GM15510 (cell line): Measurements from ENCODE around the gene RNF141.

Experiments
- POLR2A ChIP-seq: IDR thresholded peaks from 3 replicates; pipeline ENCODE4 v1.6.1; 2011; ENCODE audit warnings: borderline replicate concordance; ENCODE audit not compliant: insufficient read length; ENCODE audit errors: extremely low read depth

The RNF141 gene

GRCh38 chr11:10478574-10479550, 62.1 kb downstream of the RNF141 start:
- TF ChIP-seq POLR2A: no peak

DNA sequence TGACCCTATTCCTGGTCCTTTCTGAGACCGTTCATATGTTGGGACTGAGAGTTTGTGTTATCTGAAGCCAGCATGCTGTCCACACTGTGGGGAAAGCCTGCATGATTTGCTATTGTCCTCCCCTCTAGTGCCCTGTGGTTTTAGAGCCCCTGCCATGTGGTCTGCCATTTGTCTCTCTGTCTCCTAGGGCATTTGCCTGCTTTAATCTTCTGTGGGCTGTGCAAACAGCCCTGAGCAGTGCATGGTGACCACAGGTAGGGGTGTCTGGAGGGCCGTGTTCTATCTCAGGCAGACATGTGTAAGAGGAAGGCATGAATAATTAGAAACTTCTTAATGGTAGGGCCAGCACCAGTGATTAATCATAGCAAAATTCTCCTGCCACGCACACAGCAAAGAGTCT, 62.9 kb downstream of the RNF141 start:
- no peak for TF ChIP-seq POLR2A

GRCh38 chr11:10477690-10478046, 63.3 kb downstream of the RNF141 start:
- no peak for TF ChIP-seq POLR2A

DNA sequence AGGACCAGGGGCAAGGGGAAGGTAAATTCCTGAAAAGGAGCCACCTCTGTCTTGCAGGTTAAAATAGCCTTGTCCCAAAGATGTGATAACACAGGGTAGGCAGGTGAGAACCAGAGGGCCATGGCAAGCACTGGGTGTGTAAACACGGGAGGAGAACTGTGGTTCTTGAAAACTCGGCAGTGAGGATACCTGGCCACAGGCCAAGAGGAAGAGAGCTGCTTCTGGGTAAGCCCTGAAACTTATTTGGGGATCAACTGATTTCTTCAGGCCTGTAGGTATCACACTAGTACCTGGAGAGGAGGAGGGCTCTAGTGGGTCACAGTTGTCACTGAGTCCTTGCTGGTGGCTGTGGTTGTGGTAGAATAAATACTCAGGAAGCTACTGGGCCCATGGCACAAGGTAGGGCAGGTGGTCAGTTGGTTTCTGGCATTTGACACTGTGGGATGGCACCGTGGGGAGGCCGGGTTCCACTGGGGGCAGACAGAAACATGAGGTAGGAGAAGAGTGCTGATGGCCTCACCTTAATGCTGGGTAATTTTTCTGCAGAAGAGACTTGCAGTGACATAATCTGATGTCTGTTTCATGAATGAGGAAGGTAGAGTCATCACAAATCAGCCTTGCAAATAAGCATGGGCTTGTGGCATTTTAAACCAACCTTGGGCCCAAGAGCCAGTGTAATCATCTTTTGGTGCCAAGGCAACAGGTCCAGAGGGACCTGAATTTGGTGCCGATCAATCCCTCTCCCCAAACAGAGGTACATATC, 63.9 kb downstream of the RNF141 start:
- TF ChIP-seq POLR2A: no peak

- no peak for TF ChIP-seq POLR2A
Observed at GRCh38 chr11:10476342-10476741, 64.6 kb downstream of the RNF141 start.

- no peak for TF ChIP-seq POLR2A
Observed at GRCh38 chr11:10474551-10474950, 66.4 kb downstream of the RNF141 start.

GRCh38 chr11:10473371-10473770, 67.6 kb downstream of the RNF141 start:
- no peak for TF ChIP-seq POLR2A

GRCh38 chr11:10462746-10463300, 78.2 kb downstream of the RNF141 start:
- TF ChIP-seq POLR2A: no peak
